Stimulated activated CD4-positive, alpha-beta T cell treated with anti-CD3 and anti-CD28 coated beads, Interleukin-2, amount 100 ng/mL, for 4 hours (primary cell): ENCODE measurements around the gene MYCBPAP.

Experiments used
- DNase-seq: peaks from one replicate; pipeline ENCODE4 v3.0.0-alpha.2; 2020; ENCODE audit warnings: low read depth

The MYCBPAP gene

GRCh38 chr17:50517504-50518383 is 9.5 kb downstream of the MYCBPAP start:
- DNase-seq, result no peak

- no peak for DNase-seq
Measured at GRCh38 chr17:50518384-50519023, 10.3 kb downstream of the MYCBPAP start.

- DNase-seq, result no peak
Measured at GRCh38 chr17:50519141-50519834, 11.0 kb downstream of the MYCBPAP start.

- no peak for DNase-seq
Measured at GRCh38 chr17:50520483-50520882, 12.2 kb downstream of the MYCBPAP start.

- DNase-seq, result no peak
Measured at GRCh38 chr17:50521514-50521913, 13.3 kb downstream of the MYCBPAP start.

GRCh38 chr17:50522766-50523165 is 14.5 kb downstream of the MYCBPAP start:
- no peak for DNase-seq

DNA sequence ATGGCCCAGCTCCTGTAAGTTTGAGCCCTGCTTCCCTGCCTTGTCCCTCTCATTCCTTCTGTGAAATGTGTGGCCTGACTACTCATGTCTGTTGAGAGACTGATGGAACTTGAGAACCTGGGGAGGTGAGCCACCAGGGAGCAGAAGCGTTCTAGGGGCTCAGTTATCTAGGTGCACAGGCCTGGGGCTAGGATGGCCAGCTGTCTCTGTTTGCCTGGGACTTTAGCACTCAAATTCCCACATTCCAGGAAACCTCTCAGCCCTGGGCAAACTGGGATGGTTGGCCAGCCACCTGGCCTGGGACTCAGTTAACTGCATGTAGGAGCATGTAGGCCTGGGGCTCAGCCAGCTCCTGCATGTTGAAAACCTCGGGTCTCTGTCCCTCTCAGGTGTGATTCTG is 15.0 kb downstream of the MYCBPAP start:
- no peak for DNase-seq

GRCh38 chr17:50524838-50525237 is 16.6 kb downstream of the MYCBPAP start:
- no peak for DNase-seq

GRCh38 chr17:50527155-50527762 is 19.0 kb downstream of the MYCBPAP start:
- DNase-seq, result no peak

DNA sequence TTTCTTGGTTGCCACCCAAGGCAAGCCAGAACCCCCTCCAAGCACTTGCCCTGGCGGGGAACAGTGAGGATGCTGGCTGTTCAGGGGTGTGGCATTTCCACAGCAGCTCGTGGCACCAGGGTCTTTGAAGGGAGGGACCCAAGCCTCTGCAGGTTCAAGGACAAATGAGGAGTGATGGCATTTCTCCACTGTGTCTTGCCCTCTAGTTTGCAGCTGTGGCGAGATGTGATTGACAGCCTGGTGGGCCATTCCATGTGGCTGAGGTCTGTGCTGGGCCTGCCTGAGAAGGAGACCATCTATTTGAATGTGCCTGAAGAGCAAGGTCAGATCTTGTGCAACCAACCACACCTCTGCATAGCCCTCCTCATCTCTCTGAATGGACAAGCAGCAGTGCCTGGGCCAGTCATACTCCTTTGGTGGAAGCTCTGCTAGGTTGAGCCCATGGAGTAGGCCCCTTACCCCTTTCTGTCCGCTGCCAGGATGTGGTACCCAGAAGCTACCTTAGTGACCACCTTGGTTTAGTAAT is 19.8 kb downstream of the MYCBPAP start:
- no peak for DNase-seq

GRCh38 chr17:50529849-50530248 is 21.6 kb downstream of the MYCBPAP start:
- DNase-seq, result no peak

- no peak for DNase-seq
Measured at GRCh38 chr17:50531428-50532025, 23.3 kb downstream of the MYCBPAP start.

- DNase-seq, result no peak
Measured at GRCh38 chr17:50532452-50533024, 24.3 kb downstream of the MYCBPAP start, which contains the start of gene EPN3. Gene EPN3, plus strand, starts transcription at chr17:50532735. Its CDS starts 3,822 bp downstream, at chr17:50536557.

- no peak for DNase-seq
Measured at GRCh38 chr17:50533185-50533584, 24.9 kb downstream of the MYCBPAP start.

DNA sequence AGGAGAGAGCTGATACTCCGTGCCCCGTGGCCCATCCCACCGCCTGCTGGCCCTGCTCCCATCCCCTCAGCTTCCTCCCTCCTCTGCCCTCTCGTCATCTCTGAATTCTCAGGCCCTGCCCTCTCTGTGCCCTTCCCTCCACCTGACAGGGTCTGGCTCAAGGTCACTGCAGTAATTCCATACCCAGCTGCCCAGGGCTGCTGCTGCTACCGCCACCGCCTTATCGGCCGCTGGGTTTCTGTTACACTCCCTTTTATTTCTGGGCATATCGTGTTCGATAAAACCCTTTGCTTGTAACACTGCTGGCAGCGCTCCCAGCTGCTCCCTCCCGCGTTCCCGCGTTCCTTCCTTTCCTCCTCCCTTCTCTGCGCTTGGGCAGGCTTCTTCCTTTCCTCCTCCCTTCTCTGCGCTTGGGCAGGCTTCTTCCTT is 25.5 kb downstream of the MYCBPAP start:
- no peak for DNase-seq

- DNase-seq, result no peak
Measured at GRCh38 chr17:50534222-50534978, 26.2 kb downstream of the MYCBPAP start.

GRCh38 chr17:50534979-50535326 is 26.7 kb downstream of the MYCBPAP start:
- no peak for DNase-seq

DNA sequence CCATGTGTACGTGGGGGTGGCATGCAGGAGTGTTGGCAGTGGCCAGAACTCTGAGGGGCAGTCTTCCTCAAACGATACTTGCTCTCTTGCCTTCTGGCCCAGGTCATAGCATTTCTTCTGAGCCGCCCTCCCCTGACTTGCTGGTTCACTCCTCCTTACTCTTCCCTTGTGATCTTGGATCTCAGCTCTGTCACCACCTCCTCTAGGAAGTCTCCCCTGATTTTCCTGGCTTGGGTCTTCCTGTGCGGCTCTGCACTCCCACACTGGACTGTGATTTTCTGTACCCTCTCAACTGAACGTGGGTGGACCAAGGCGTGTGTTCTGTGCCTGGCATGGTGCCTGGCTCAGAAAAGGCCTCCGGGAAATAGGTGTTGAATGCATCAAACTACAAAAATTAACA is 27.2 kb downstream of the MYCBPAP start:
- no peak for DNase-seq

DNA sequence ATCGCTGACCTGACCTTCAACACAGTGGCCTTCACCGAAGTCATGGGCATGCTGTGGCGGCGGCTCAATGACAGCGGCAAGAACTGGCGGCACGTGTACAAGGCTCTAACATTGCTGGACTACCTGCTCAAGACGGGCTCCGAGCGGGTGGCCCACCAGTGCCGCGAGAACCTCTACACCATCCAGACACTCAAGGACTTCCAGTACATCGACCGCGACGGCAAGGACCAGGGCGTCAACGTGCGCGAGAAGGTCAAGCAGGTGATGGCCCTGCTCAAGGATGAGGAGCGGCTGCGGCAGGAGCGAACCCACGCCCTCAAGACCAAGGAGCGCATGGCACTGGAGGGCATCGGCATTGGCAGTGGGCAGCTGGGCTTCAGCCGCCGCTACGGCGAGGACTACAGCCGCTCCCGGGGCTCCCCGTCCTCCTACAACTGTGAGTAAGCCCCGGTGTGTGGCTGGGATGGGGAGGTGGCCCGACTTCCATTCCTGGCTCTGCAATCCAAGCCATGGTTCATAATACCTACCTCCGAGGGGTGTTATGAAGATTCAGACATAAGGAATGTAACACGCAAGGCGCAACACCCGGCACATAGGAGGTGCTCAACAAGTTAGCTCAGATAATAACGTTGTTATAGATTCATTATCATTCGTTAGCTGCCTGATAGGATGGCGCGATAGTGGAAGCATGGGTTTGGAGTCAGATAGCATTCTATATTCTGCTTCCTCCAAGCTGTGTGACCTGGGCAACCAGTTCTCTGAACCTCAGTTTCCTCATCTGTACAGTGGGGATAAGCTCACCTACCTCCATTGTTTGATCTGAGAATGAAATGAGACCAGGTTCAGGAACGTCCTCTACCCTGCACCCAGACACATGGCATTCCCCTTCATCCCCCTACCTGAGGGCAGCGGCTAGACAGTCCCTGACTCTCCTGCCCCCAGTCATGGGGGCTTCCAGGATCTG is 28.7 kb downstream of the MYCBPAP start:
- DNase-seq, result no peak
